ENCODE results near the gene LRRK1.

Gene LRRK1

DNA sequence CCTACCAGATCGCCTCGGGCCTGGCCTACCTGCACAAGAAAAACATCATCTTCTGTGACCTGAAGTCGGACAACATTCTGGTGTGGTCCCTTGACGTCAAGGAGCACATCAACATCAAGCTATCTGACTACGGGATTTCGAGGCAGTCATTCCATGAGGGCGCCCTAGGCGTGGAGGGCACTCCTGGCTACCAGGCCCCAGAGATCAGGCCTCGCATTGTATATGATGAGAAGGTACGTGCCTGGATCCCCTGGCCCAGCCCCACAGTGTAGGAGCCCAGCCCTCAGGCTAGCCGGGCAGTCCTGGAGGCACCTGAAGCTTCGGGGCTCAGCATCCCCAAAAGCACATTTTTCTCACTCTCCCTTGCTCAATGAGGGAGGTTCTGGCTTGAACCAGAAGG, 135.8 kb downstream of the LRRK1 start:
- Histone ChIP-seq H3K27ac (replicated peaks; ENCODE audit: low read length) (no peak overlapping the region), H3K4me1 (ENCODE audit: control insufficient read depth in 2 of 2, insufficient read depth in 1 of 2, low read depth in 1 of 2, low read length in 2 of 2) (peaks cover 0 to 3% of the 10 kb centered on the region in 2 donors), H3K27me3 (ENCODE audit: control insufficient read depth in 3 of 3, insufficient read depth in 3 of 3, low read depth in 1 of 3, low read length in 3 of 3) (no peaks in the 10 kb centered on the region), H2AK5ac (ENCODE audit: low read depth, low read length) (no peak overlapping the region), H2BK12ac (ENCODE audit: low read length) (no peak overlapping the region), H2BK15ac (ENCODE audit: low read length) (peak overlapping the region; percentile 18), H4K91ac (ENCODE audit: low read depth, low read length, poor library complexity) (no peak overlapping the region), H2BK120ac (ENCODE audit: low read depth, low read length) (no peak overlapping the region), H3K14ac (ENCODE audit: low read length) (no peak overlapping the region), H3K4ac (ENCODE audit: low read length) (no peak overlapping the region), H3K9me3 (replicated peaks in 1 of 2; ENCODE audit: control insufficient read depth in 2 of 2, insufficient read depth in 1 of 2, low read depth in 1 of 2, low read length in 2 of 2) (peaks cover 0 to 3% of the 10 kb centered on the region in 2 donors), H3K18ac (ENCODE audit: low read length) (no peak overlapping the region), H3K79me1 (ENCODE audit: low read depth, low read length) (no peaks in the 10 kb centered on the region), H3K36me3 (replicated peaks in 1 of 2; ENCODE audit: control insufficient read depth in 2 of 2, insufficient read depth in 2 of 2, low read length in 2 of 2) (no peaks in the 10 kb centered on the region), H3K4me3 (ENCODE audit: low read length in 2 of 2) (no peak overlapping the region), H3K4me2 (ENCODE audit: insufficient read depth, low read length, poor library complexity, severe bottlenecking) (no peak overlapping the region), H4K8ac (ENCODE audit: low read depth, low read length) (no peak overlapping the region), H3K23ac (ENCODE audit: low read depth, low read length, poor library complexity) (peak overlapping the region; percentile 8), H2AFZ (ENCODE audit: low read length) (no peak overlapping the region), H2BK5ac (ENCODE audit: low read length) (peak overlapping the region; percentile 22), H3K9ac (ENCODE audit: low read depth, low read length, poor library complexity) (no peak overlapping the region)
- no CpG with 5 or more reads among the region's 12 CpGs for WGBS, 2 donors (ENCODE audit: extremely low coverage in 2 of 2, insufficient read length in 2 of 2, insufficient replicate concordance in 1 of 2)
- DNase-seq (ENCODE audit: low spot score) = no peak

DNA sequence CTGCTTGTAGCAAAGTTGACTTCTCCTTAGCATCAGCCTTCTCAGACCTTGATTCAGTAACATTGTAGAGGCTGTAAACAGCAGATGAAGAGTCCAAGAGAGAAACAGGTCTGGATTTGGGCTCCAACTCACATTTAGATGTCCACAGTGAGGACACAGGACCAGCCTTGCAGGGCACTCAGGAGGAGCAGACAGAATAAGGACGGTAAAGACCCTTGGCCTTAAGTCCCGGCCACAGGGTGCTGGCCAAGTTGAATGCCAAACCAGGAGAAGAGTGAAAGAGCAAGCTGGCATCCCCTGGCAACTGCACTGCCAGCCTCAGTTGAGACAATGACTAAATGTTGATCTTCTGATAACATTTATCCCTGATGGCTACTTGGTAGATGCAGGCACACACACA, 136.3 kb downstream of the LRRK1 start:
- no CpG with 5 or more reads among the region's 2 CpGs for WGBS, 2 donors (ENCODE audit: extremely low coverage in 2 of 2, insufficient read length in 2 of 2, insufficient replicate concordance in 1 of 2)

DNA sequence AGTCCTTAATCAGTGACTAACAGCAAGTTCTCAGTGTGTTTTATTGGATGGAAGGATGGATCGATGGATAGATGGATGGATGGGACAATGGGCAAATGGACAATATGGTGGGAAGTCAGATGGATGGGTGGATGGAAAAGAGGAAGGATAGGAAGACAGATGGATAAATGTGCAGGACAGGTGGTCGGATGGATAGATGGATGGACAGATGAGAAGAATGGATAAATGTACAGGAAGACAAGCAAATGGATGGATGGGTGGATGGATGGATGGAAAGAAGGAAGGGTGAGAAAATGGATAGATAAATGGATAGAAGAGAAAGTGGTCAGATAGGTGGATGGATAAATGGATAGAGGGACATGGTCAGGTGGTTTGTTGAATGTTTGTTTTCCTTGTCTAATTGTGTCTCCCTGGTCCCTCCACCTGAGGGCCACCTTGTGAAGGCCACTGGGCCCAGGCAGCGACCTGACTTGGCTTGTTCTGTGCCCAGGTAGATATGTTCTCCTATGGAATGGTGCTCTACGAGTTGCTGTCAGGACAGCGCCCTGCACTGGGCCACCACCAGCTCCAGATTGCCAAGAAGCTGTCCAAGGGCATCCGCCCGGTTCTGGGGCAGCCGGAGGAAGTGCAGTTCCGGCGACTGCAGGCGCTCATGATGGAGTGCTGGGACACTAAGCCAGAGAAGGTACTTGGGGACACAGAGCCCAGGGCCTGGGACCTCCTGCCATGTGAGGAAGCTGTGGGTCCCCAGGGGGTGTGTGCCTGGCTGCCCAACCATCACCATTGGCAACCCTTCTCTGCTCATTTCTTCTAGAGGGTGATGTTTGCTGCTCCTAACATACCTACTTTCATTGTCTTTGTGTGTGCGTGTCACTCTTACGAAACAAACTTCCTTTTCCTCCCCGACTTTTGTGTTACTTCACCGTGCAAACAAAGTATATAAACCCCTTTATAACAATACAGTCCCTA, 137.5 kb downstream of the LRRK1 start:
- Histone ChIP-seq H2BK5ac (ENCODE audit: low read length) (no peak overlapping the region), H3K27ac (replicated peaks; ENCODE audit: low read length) (no peak overlapping the region), H3K36me3 (replicated peaks in 1 of 2; ENCODE audit: control insufficient read depth in 2 of 2, insufficient read depth in 2 of 2, low read length in 2 of 2) (no peaks in the 10 kb centered on the region), H3K23ac (ENCODE audit: low read depth, low read length, poor library complexity) (no peak overlapping the region), H3K4me2 (ENCODE audit: insufficient read depth, low read length, poor library complexity, severe bottlenecking) (no peak overlapping the region), H3K9ac (ENCODE audit: low read depth, low read length, poor library complexity) (no peak overlapping the region), H4K91ac (ENCODE audit: low read depth, low read length, poor library complexity) (no peak overlapping the region), H3K4me3 (ENCODE audit: low read length in 2 of 2) (no peak overlapping the region), H2AK5ac (ENCODE audit: low read depth, low read length) (no peak overlapping the region), H3K4ac (ENCODE audit: low read length) (no peak overlapping the region), H3K14ac (ENCODE audit: low read length) (no peak overlapping the region), H2BK120ac (ENCODE audit: low read depth, low read length) (no peak overlapping the region), H3K27me3 (ENCODE audit: control insufficient read depth in 3 of 3, insufficient read depth in 3 of 3, low read depth in 1 of 3, low read length in 3 of 3) (no peaks in the 10 kb centered on the region), H3K18ac (ENCODE audit: low read length) (no peak overlapping the region), H3K4me1 (ENCODE audit: control insufficient read depth in 2 of 2, insufficient read depth in 1 of 2, low read depth in 1 of 2, low read length in 2 of 2) (peaks cover 0 to 3% of the 10 kb centered on the region in 2 donors), H4K8ac (ENCODE audit: low read depth, low read length) (no peak overlapping the region), H3K9me3 (replicated peaks in 1 of 2; ENCODE audit: control insufficient read depth in 2 of 2, insufficient read depth in 1 of 2, low read depth in 1 of 2, low read length in 2 of 2) (peaks cover 0 to 3% of the 10 kb centered on the region in 2 donors), H2BK15ac (ENCODE audit: low read length) (no peak overlapping the region), H3K79me1 (ENCODE audit: low read depth, low read length) (no peaks in the 10 kb centered on the region), H2AFZ (ENCODE audit: low read length) (no peak overlapping the region), H2BK12ac (ENCODE audit: low read length) (no peak overlapping the region)
- no peak for DNase-seq (ENCODE audit: low spot score)
- 100% methylated on average over 2 of the region's 15 CpGs; no CpG with 5 or more reads in 1 of the 2 donors for WGBS, 2 donors (ENCODE audit: extremely low coverage in 2 of 2, insufficient read length in 2 of 2, insufficient replicate concordance in 1 of 2)

More for the DNA sequence above, 136.3 kb downstream of the LRRK1 start:
- Histone ChIP-seq H3K27me3 (ENCODE audit: control insufficient read depth in 3 of 3, insufficient read depth in 3 of 3, low read depth in 1 of 3, low read length in 3 of 3) (no peaks in the 10 kb centered on the region), H3K18ac (ENCODE audit: low read length) (no peak overlapping the region), H2BK15ac (ENCODE audit: low read length) (no peak overlapping the region), H3K4ac (ENCODE audit: low read length) (no peak overlapping the region), H3K36me3 (replicated peaks in 1 of 2; ENCODE audit: control insufficient read depth in 2 of 2, insufficient read depth in 2 of 2, low read length in 2 of 2) (no peaks in the 10 kb centered on the region), H2BK12ac (ENCODE audit: low read length) (no peak overlapping the region), H3K23ac (ENCODE audit: low read depth, low read length, poor library complexity) (no peak overlapping the region), H4K91ac (ENCODE audit: low read depth, low read length, poor library complexity) (no peak overlapping the region), H3K9ac (ENCODE audit: low read depth, low read length, poor library complexity) (no peak overlapping the region), H3K14ac (ENCODE audit: low read length) (no peak overlapping the region), H3K4me2 (ENCODE audit: insufficient read depth, low read length, poor library complexity, severe bottlenecking) (no peak overlapping the region), H2BK5ac (ENCODE audit: low read length) (peak overlapping the region; percentile 22), H3K79me1 (ENCODE audit: low read depth, low read length) (no peaks in the 10 kb centered on the region), H3K4me1 (ENCODE audit: control insufficient read depth in 2 of 2, insufficient read depth in 1 of 2, low read depth in 1 of 2, low read length in 2 of 2) (peaks cover 0 to 3% of the 10 kb centered on the region in 2 donors), H3K4me3 (ENCODE audit: low read length in 2 of 2) (no peak overlapping the region), H3K27ac (replicated peaks; ENCODE audit: low read length) (no peak overlapping the region), H3K9me3 (replicated peaks in 1 of 2; ENCODE audit: control insufficient read depth in 2 of 2, insufficient read depth in 1 of 2, low read depth in 1 of 2, low read length in 2 of 2) (peaks cover 0 to 3% of the 10 kb centered on the region in 2 donors), H2AFZ (ENCODE audit: low read length) (no peak overlapping the region), H2BK120ac (ENCODE audit: low read depth, low read length) (no peak overlapping the region), H2AK5ac (ENCODE audit: low read depth, low read length) (no peak overlapping the region), H4K8ac (ENCODE audit: low read depth, low read length) (no peak overlapping the region)
- no peak for DNase-seq (ENCODE audit: low spot score)

- H3K18ac ChIP-seq (ENCODE audit: low read length) = no peak overlapping the region
These were observed 138.8 kb downstream of the LRRK1 start for GRCh38 chr15:101057841-101058407.

More at GRCh38 chr15:101057841-101058407, 138.8 kb downstream of the LRRK1 start:
- Histone ChIP-seq H3K14ac (ENCODE audit: low read length) (no peak overlapping the region), H2BK15ac (ENCODE audit: low read length) (no peak overlapping the region), H3K36me3 (replicated peaks in 1 of 2; ENCODE audit: control insufficient read depth in 2 of 2, insufficient read depth in 2 of 2, low read length in 2 of 2) (no peaks in the 10 kb centered on the region), H3K9ac (ENCODE audit: low read depth, low read length, poor library complexity) (no peak overlapping the region), H3K23ac (ENCODE audit: low read depth, low read length, poor library complexity) (no peak overlapping the region), H3K4ac (ENCODE audit: low read length) (no peak overlapping the region), H3K27ac (replicated peaks; ENCODE audit: low read length) (no peak overlapping the region), H4K91ac (ENCODE audit: low read depth, low read length, poor library complexity) (no peak overlapping the region), H3K79me1 (ENCODE audit: low read depth, low read length) (no peaks in the 10 kb centered on the region), H2BK5ac (ENCODE audit: low read length) (no peak overlapping the region), H2AK5ac (ENCODE audit: low read depth, low read length) (no peak overlapping the region), H3K9me3 (replicated peaks in 1 of 2; ENCODE audit: control insufficient read depth in 2 of 2, insufficient read depth in 1 of 2, low read depth in 1 of 2, low read length in 2 of 2) (peaks cover 0 to 3% of the 10 kb centered on the region in 2 donors), H2BK12ac (ENCODE audit: low read length) (no peak overlapping the region), H4K8ac (ENCODE audit: low read depth, low read length) (no peak overlapping the region), H3K4me3 (ENCODE audit: low read length in 2 of 2) (no peak overlapping the region), H2AFZ (ENCODE audit: low read length) (no peak overlapping the region), H3K27me3 (ENCODE audit: control insufficient read depth in 3 of 3, insufficient read depth in 3 of 3, low read depth in 1 of 3, low read length in 3 of 3) (no peaks in the 10 kb centered on the region), H3K4me2 (ENCODE audit: insufficient read depth, low read length, poor library complexity, severe bottlenecking) (no peak overlapping the region), H2BK120ac (ENCODE audit: low read depth, low read length) (no peak overlapping the region), H3K4me1 (ENCODE audit: control insufficient read depth in 2 of 2, insufficient read depth in 1 of 2, low read depth in 1 of 2, low read length in 2 of 2) (peaks cover 4 to 5% of the 10 kb centered on the region in 2 donors)
- WGBS, 2 donors (ENCODE audit: extremely low coverage in 2 of 2, insufficient read length in 2 of 2, insufficient replicate concordance in 1 of 2) = no CpG with 5 or more reads among the region's 14 CpGs
- DNase-seq (ENCODE audit: low spot score) = no peak

Data from neuronal stem cell (in vitro differentiated cells).